ENCODE measurements around the gene GDPGP1. TPM values are rescaled to one million over a fixed set of nuclear protein-coding genes. Genes with fewer than 3 reads are reported as not detected.

Gene GDPGP1
- polyA plus RNA-seq, 1 donor: 2.4 TPM

Other genes with a start within 250 kb of the GDPGP1 start
- 19.2 TPM for gene ZNF710, start 232.9 kb upstream of the GDPGP1 start, polyA plus RNA-seq (ENCODE audit: insufficient read length)
- 281 TPM for gene IDH2, start 131.7 kb upstream of the GDPGP1 start, polyA plus RNA-seq (ENCODE audit: insufficient read length)
- 7.4 TPM for gene SEMA4B, start 32.9 kb upstream of the GDPGP1 start, polyA plus RNA-seq (ENCODE audit: insufficient read length)
- 20.7 TPM for gene CIB1, start 268 bp upstream of the GDPGP1 start, polyA plus RNA-seq (ENCODE audit: insufficient read length)
- gene TTLL13, start 15.3 kb downstream of the GDPGP1 start, polyA plus RNA-seq (ENCODE audit: insufficient read length): 0.20 TPM
- 105 TPM for gene NGRN, start 31.5 kb downstream of the GDPGP1 start, polyA plus RNA-seq (ENCODE audit: insufficient read length)
- gene ZNF774, start 118.1 kb downstream of the GDPGP1 start, polyA plus RNA-seq (ENCODE audit: insufficient read length): 2.9 TPM
- 66.5 TPM for gene IQGAP1, start 154.0 kb downstream of the GDPGP1 start, polyA plus RNA-seq (ENCODE audit: insufficient read length)

All from forelimb muscle (tissue), 1 donor.